ENCODE measurements around the gene PLCB1. TPM values are rescaled to one million over a fixed set of nuclear protein-coding genes. Genes with fewer than 3 reads are reported as not detected.

PLCB1 gene
- total RNA-seq, 1 experiment from 2014 or later = 6.8 TPM

GRCh38 chr20:8575114-8575513 is 443.0 kb downstream of the PLCB1 start:
- TF ChIP-seq EZH2 (IDR thresholded peaks at IDR 0.05; ENCODE audit: borderline replicate concordance, low read depth, low read length, poor library complexity, severe bottlenecking) = no peak
- TF ChIP-seq CTCF (conservative IDR thresholded peaks at IDR 0.05; ENCODE audit: low read depth, low read length) = no peak
- Histone ChIP-seq H3K27me3 (replicated peaks; ENCODE audit: insufficient read depth, low read depth, low read length, poor library complexity) (no peaks in the 10 kb centered on the region), H3K9me3 (ENCODE audit: low read depth, low read length, poor library complexity, severe bottlenecking) (no peaks in the 10 kb centered on the region), H3K27ac (ENCODE audit: low read depth, low read length, poor library complexity, severe bottlenecking) (no peak overlapping the region), H3K4me3 (ENCODE audit: low read depth, low read length, poor library complexity, severe bottlenecking) (no peak overlapping the region), H3K4me1 (ENCODE audit: insufficient read depth, low read length, poor library complexity, severe bottlenecking) (no peaks in the 10 kb centered on the region), H3K36me3 (ENCODE audit: insufficient read depth, low read length, poor library complexity, severe bottlenecking) (no peaks in the 10 kb centered on the region)
- no peak for DNase-seq (ENCODE audit: low spot score)
- POLR2A ChIA-PET (ENCODE audit: low non-redundant PET) = no interaction called here
- intact Hi-C loops (cut with micrococcal nuclease; ENCODE audit: unreplicated experiment) = no loop called here
- CTCF ChIA-PET = no interaction called here
- no TSS peak for BruUV-seq (replicated peaks)

GRCh38 chr20:8578161-8578865 is 446.2 kb downstream of the PLCB1 start:
- TF ChIP-seq EZH2 (IDR thresholded peaks at IDR 0.05; ENCODE audit: borderline replicate concordance, low read depth, low read length, poor library complexity, severe bottlenecking) = no peak
- no peak for TF ChIP-seq CTCF (conservative IDR thresholded peaks at IDR 0.05; ENCODE audit: low read depth, low read length)
- CTCF ChIA-PET = no interaction called here

GRCh38 chr20:8579035-8579434 is 447.0 kb downstream of the PLCB1 start:
- no peaks in the 10 kb centered on the region for H3K9me3 ChIP-seq (ENCODE audit: low read depth, low read length, poor library complexity, severe bottlenecking)
- no peaks in the 10 kb centered on the region for H3K4me1 ChIP-seq (ENCODE audit: insufficient read depth, low read length, poor library complexity, severe bottlenecking)
- no TSS peak for BruUV-seq (replicated peaks)
- ChIA-PET CTCF (no interaction called here), POLR2A (ENCODE audit: low non-redundant PET) (no interaction called here)
- DNase-seq (ENCODE audit: low spot score) = no peak
- TF ChIP-seq CTCF (conservative IDR thresholded peaks at IDR 0.05; ENCODE audit: low read depth, low read length) (no peak), EZH2 (IDR thresholded peaks at IDR 0.05; ENCODE audit: borderline replicate concordance, low read depth, low read length, poor library complexity, severe bottlenecking) (no peak)
- intact Hi-C loops (cut with micrococcal nuclease; ENCODE audit: unreplicated experiment) = no loop called here
- H3K27me3 ChIP-seq (replicated peaks; ENCODE audit: insufficient read depth, low read depth, low read length, poor library complexity) = no peaks in the 10 kb centered on the region
- H3K27ac ChIP-seq (ENCODE audit: low read depth, low read length, poor library complexity, severe bottlenecking) = no peak overlapping the region
- no peaks in the 10 kb centered on the region for H3K36me3 ChIP-seq (ENCODE audit: insufficient read depth, low read length, poor library complexity, severe bottlenecking)
- no peak overlapping the region for H3K4me3 ChIP-seq (ENCODE audit: low read depth, low read length, poor library complexity, severe bottlenecking)

More at GRCh38 chr20:8578161-8578865, 446.2 kb downstream of the PLCB1 start:
- Histone ChIP-seq H3K36me3 (ENCODE audit: insufficient read depth, low read length, poor library complexity, severe bottlenecking) (no peaks in the 10 kb centered on the region), H3K4me1 (ENCODE audit: insufficient read depth, low read length, poor library complexity, severe bottlenecking) (no peaks in the 10 kb centered on the region), H3K27ac (ENCODE audit: low read depth, low read length, poor library complexity, severe bottlenecking) (no peak overlapping the region), H3K4me3 (ENCODE audit: low read depth, low read length, poor library complexity, severe bottlenecking) (no peak overlapping the region), H3K27me3 (replicated peaks; ENCODE audit: insufficient read depth, low read depth, low read length, poor library complexity) (no peaks in the 10 kb centered on the region), H3K9me3 (ENCODE audit: low read depth, low read length, poor library complexity, severe bottlenecking) (no peaks in the 10 kb centered on the region)
- BruUV-seq (replicated peaks) = no TSS peak
- POLR2A ChIA-PET (ENCODE audit: low non-redundant PET) = no interaction called here
- intact Hi-C loops (cut with micrococcal nuclease; ENCODE audit: unreplicated experiment) = no loop called here
- DNase-seq (ENCODE audit: low spot score) = no peak
